ENCODE data around the gene PIF1. TPM values are rescaled to one million over a fixed set of nuclear protein-coding genes. Genes with fewer than 3 reads are reported as not detected.
"Not testable (repeated sequence)": the region's sequence is repeated elsewhere in the genome, so short reads cannot be mapped to it uniquely, and the experiment has no call there.

The PIF1 gene
- total RNA-seq, 8 experiments from 2014 or later: 0.36 to 17.7 (median 4.5) TPM

GRCh38 chr15:64816452-64816851 is 9.0 kb downstream of the PIF1 start:
- 100% methylated on average over 1 of the region's 13 CpGs; no CpG with 5 or more reads in 9 of the 10 experiments for WGBS, 10 experiments

GRCh38 chr15:64814965-64815364 is 10.5 kb downstream of the PIF1 start:
- WGBS, 10 experiments: 50 to 100% (median 90%) methylated on average over 1 to 4 of the region's 4 CpGs; no CpG with 5 or more reads in 1 of the 10 experiments
- ATAC-seq (replicated peaks in 6 of 8); H3K4me3 ChIP-seq; H3K4me1 ChIP-seq (replicated peaks in 1 of 2); in situ Hi-C loops (cut with MboI; ENCODE audit: low pct_unique_long_range_greater_than_20kb in 2 of 9, low sequenced_read_pairs in 9 of 9, unreplicated experiment in 9 of 9); H3K27ac ChIP-seq: not testable (repeated sequence)

More at GRCh38 chr15:64816452-64816851, 9.0 kb downstream of the PIF1 start:
- Histone ChIP-seq H3K4me3 (no peak overlapping the region), H3K27ac (no peak overlapping the region), H3K4me1 (replicated peaks in 1 of 2) (no peaks in the 10 kb centered on the region)
- in situ Hi-C loops (cut with MboI; ENCODE audit: low pct_unique_long_range_greater_than_20kb in 2 of 9, low sequenced_read_pairs in 9 of 9, unreplicated experiment in 9 of 9): no loop called here
- no peak for ATAC-seq (replicated peaks in 6 of 8)

- H3K4me3 ChIP-seq; ATAC-seq (replicated peaks in 6 of 8); H3K27ac ChIP-seq; H3K4me1 ChIP-seq (replicated peaks in 1 of 2); in situ Hi-C loops (cut with MboI; ENCODE audit: low pct_unique_long_range_greater_than_20kb in 2 of 9, low sequenced_read_pairs in 9 of 9, unreplicated experiment in 9 of 9): not testable (repeated sequence)
- 82 to 100% (median 100%) methylated on average over 1 to 3 of the region's 8 CpGs; no CpG with 5 or more reads in 6 of the 10 experiments for WGBS, 10 experiments
Measured at GRCh38 chr15:64814283-64814682, 11.2 kb downstream of the PIF1 start.

- in situ Hi-C loops (cut with MboI; ENCODE audit: low pct_unique_long_range_greater_than_20kb in 2 of 9, low sequenced_read_pairs in 9 of 9, unreplicated experiment in 9 of 9): no loop called here
- WGBS, 10 experiments: 67 to 100% (median 88%) methylated on average over 1 to 4 of the region's 6 CpGs; no CpG with 5 or more reads in 4 of the 10 experiments
- ATAC-seq (replicated peaks in 6 of 8): peak in 4 of 8 experiments; percentile 5 to 54 (median 32)
- Histone ChIP-seq H3K27ac (no peak overlapping the region), H3K4me3 (no peak overlapping the region), H3K4me1 (replicated peaks in 1 of 2) (peaks cover 0 to 11% of the 10 kb centered on the region in 2 donors)
Measured at GRCh38 chr15:64813075-64813474, 12.4 kb downstream of the PIF1 start.

- in situ Hi-C loops (cut with MboI; ENCODE audit: low pct_unique_long_range_greater_than_20kb in 2 of 9, low sequenced_read_pairs in 9 of 9, unreplicated experiment in 9 of 9): no loop called here
- Histone ChIP-seq H3K4me1 (replicated peaks in 1 of 2) (peaks cover 0 to 11% of the 10 kb centered on the region in 2 donors), H3K4me3 (no peak overlapping the region), H3K27ac (no peak overlapping the region)
- 14 to 100% (median 27%) methylated on average over 1 of the region's 6 CpGs; no CpG with 5 or more reads in 6 of the 10 experiments for WGBS, 10 experiments
- ATAC-seq (replicated peaks in 6 of 8): peak in 3 of 8 experiments; percentile 43 to 56 (median 53)
Measured at GRCh38 chr15:64810497-64811326, 14.7 kb downstream of the PIF1 start.

GRCh38 chr15:64809649-64810496 is 15.6 kb downstream of the PIF1 start:
- in situ Hi-C loops (cut with MboI; ENCODE audit: low pct_unique_long_range_greater_than_20kb in 2 of 9, low sequenced_read_pairs in 9 of 9, unreplicated experiment in 9 of 9): loop anchor here in 1 of 9 experiments (5.0 kb wide), 1 partner anchor 78 kb away; no protein-coding TSS in a partner anchor
- 0 to 82% (median 29%) methylated on average over 1 to 6 of the region's 14 CpGs for WGBS, 10 experiments
- no peak overlapping the region for H3K27ac ChIP-seq
- H3K4me3 ChIP-seq: no peak overlapping the region
- peaks cover 0 to 11% of the 10 kb centered on the region in 2 donors for H3K4me1 ChIP-seq (replicated peaks in 1 of 2)
- ATAC-seq (replicated peaks in 6 of 8): peak; percentile 87 to 92 (median 89)

GRCh38 chr15:64808785-64809453 is 16.5 kb downstream of the PIF1 start:
- Histone ChIP-seq H3K4me3 (no peak overlapping the region), H3K27ac (no peak overlapping the region), H3K4me1 (replicated peaks in 1 of 2) (peaks cover 0 to 11% of the 10 kb centered on the region in 2 donors)
- in situ Hi-C loops (cut with MboI; ENCODE audit: low pct_unique_long_range_greater_than_20kb in 2 of 9, low sequenced_read_pairs in 9 of 9, unreplicated experiment in 9 of 9): loop anchor here in 1 of 9 experiments (5.0 kb wide), 1 partner anchor 77 kb away; no protein-coding TSS in a partner anchor
- WGBS, 10 experiments: 20 to 100% (median 50%) methylated on average over 1 to 8 of the region's 10 CpGs
- no peak for ATAC-seq (replicated peaks in 6 of 8)

- H3K27ac ChIP-seq: no peak overlapping the region
- no peak for ATAC-seq (replicated peaks in 6 of 8)
- in situ Hi-C loops (cut with MboI; ENCODE audit: low pct_unique_long_range_greater_than_20kb in 2 of 9, low sequenced_read_pairs in 9 of 9, unreplicated experiment in 9 of 9): loop anchor here in 1 of 9 experiments (5.0 kb wide), 1 partner anchor 75 kb away; no protein-coding TSS in a partner anchor
- H3K4me3 ChIP-seq: no peak overlapping the region
- peaks cover 0 to 11% of the 10 kb centered on the region in 2 donors for H3K4me1 ChIP-seq (replicated peaks in 1 of 2)
- WGBS, 10 experiments: no CpG with 5 or more reads among the region's 6 CpGs
Measured at GRCh38 chr15:64807751-64808222, 17.7 kb downstream of the PIF1 start.

- in situ Hi-C loops (cut with MboI; ENCODE audit: low pct_unique_long_range_greater_than_20kb in 2 of 9, low sequenced_read_pairs in 9 of 9, unreplicated experiment in 9 of 9): loop anchor here in 1 of 9 experiments (5.0 kb wide), 1 partner anchor 75 kb away; no protein-coding TSS in a partner anchor
- WGBS, 10 experiments: 40 to 88% (median 70%) methylated on average over 1 to 2 of the region's 13 CpGs; no CpG with 5 or more reads in 7 of the 10 experiments
- ATAC-seq (replicated peaks in 6 of 8): no peak
- H3K4me3 ChIP-seq: no peak overlapping the region
- H3K4me1 ChIP-seq (replicated peaks in 1 of 2): peaks cover 0 to 11% of the 10 kb centered on the region in 2 donors
- no peak overlapping the region for H3K27ac ChIP-seq
Measured at GRCh38 chr15:64807051-64807749, 18.2 kb downstream of the PIF1 start.

GRCh38 chr15:64806509-64806908 is 18.9 kb downstream of the PIF1 start:
- WGBS, 10 experiments: 0 to 83% (median 66%) methylated on average over 1 to 6 of the region's 6 CpGs; no CpG with 5 or more reads in 2 of the 10 experiments
- in situ Hi-C loops (cut with MboI; ENCODE audit: low pct_unique_long_range_greater_than_20kb in 2 of 9, low sequenced_read_pairs in 9 of 9, unreplicated experiment in 9 of 9): loop anchor here in 1 of 9 experiments (5.0 kb wide), 1 partner anchor 74 kb away; no protein-coding TSS in a partner anchor
- no peak for ATAC-seq (replicated peaks in 6 of 8)
- Histone ChIP-seq H3K27ac (no peak overlapping the region), H3K4me1 (replicated peaks in 1 of 2) (peaks cover 0 to 15% of the 10 kb centered on the region in 2 donors), H3K4me3 (no peak overlapping the region)

GRCh38 chr15:64804619-64805018 is 20.8 kb downstream of the PIF1 start:
- H3K4me3 ChIP-seq: no peak overlapping the region
- H3K27ac ChIP-seq: no peak overlapping the region
- no peak for ATAC-seq (replicated peaks in 6 of 8)
- H3K4me1 ChIP-seq (replicated peaks in 1 of 2): peaks cover 0 to 8% of the 10 kb centered on the region in 2 donors
- WGBS, 10 experiments: 0 to 100% (median 30%) methylated on average over 1 to 2 of the region's 2 CpGs; no CpG with 5 or more reads in 3 of the 10 experiments
- in situ Hi-C loops (cut with MboI; ENCODE audit: low pct_unique_long_range_greater_than_20kb in 2 of 9, low sequenced_read_pairs in 9 of 9, unreplicated experiment in 9 of 9): loop anchor here in 1 of 9 experiments (5.0 kb wide), 1 partner anchor 72 kb away; no protein-coding TSS in a partner anchor
